NCI-H1105 (cell line): Measurements from ENCODE around the gene NIPSNAP3A.
A peak's percentile ranks its signal among the peaks of the same experiment; 100 is the strongest.

ENCODE experiments used
- DNase-seq: peaks from one replicate; lab custom pipeline; 2025; lab: John Stamatoyannopoulos, UW

The NIPSNAP3A gene

DNA sequence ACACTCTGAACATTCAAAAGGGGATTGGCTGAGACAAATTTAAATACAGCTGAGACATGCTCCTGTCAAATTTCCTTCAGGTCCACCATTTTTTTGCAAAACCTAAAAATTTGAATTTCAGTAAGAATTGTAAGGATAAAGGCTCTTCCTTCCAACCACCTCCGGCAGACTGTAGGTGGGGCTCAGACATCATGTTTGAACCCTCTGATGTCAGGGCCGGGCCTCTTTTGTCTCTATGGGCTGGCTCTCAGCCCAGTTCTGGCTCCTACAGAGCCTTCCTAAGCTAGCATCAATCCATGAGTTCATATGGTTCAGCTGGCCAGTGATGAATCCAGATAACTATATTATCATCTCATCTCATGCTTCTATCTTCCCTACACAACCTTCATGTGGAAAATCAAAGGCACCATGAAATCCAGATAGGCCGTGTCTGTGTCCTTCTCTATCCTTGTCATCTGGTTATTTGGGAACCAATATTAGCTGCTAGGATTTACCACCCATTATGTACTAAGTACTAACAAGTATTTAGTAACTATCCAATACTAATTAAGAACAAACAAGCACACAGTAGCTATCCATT is 60.6 kb downstream of the NIPSNAP3A start:
- DNase-seq = peak; percentile 57
